Endothelial cell of umbilical vein (primary cell): Measurements from ENCODE around the gene LDLRAD2. TPM values are rescaled to one million over a fixed set of nuclear protein-coding genes. Genes with fewer than 3 reads are reported as not detected.

Experiments
- BruUV-seq: library from RNA; stranded (reverse); fragments of 400-500 nt; replicated peaks from 2 replicates; lab custom pipeline; 2021; lab: Mats Ljungman, UMichigan
- CTCF ChIA-PET: fragments of 300-600, 350-600 bp; sonication (Branson Sonifier 250); formaldehyde crosslinking; loops from one replicate; lab custom pipeline; 2021; ENCODE audit warnings: antibody characterized with exemption, inconsistent platforms; lab: Charles Lee
- POLR2A ChIA-PET: fragments of 300-600, 350-600 bp; sonication (Branson Sonifier 250); formaldehyde crosslinking; loops from one replicate; lab custom pipeline; 2021; ENCODE audit warnings: antibody characterized with exemption, inconsistent platforms; lab: Charles Lee
- DNase-seq: peaks from one replicate; pipeline ENCODE4 v3.0.0-alpha.2; 2011; ENCODE audit warnings: low read depth, low spot score
- FAIRE-seq: peaks from 2 replicates; lab custom pipeline; 2011; peaks lifted over from hg19 to GRCh38; lab: Jason Lieb, UNC
- H2AFZ ChIP-seq: 2 replicates; pipeline ENCODE4 v1.6.0; 2012; ENCODE audit warnings: low read depth, low read length, control low read depth, inconsistent platforms
- H3K27ac ChIP-seq: 2 replicates; pipeline ENCODE4 v1.5.1; 2011; ENCODE audit warnings: low read depth, mild to moderate bottlenecking, control low read depth, low read length, moderate library complexity; ENCODE audit not compliant: insufficient read depth
- H3K27me3 ChIP-seq, 2 experiments: 2 replicates each; pipeline versions ENCODE4 v1.6.0 to v1.6.1; 2011; ENCODE audit warnings: low read length in 2 of 2, mixed read lengths in 1 of 2; ENCODE audit not compliant: control insufficient read depth in 2 of 2, insufficient read depth in 2 of 2
- H3K36me3 ChIP-seq, 2 experiments: 2 replicates in 1 of 2; 3 replicates in 1 of 2; pipeline ENCODE4 v1.5.1; 2011; ENCODE audit warnings: low read length in 2 of 2, mild to moderate bottlenecking in 1 of 2, moderate library complexity in 1 of 2; ENCODE audit not compliant: control insufficient read depth in 2 of 2, insufficient read depth in 2 of 2; ENCODE audit errors: extremely low read depth in 1 of 2
- H3K4me1 ChIP-seq: 3 replicates; pipeline ENCODE4 v1.5.1; 2011; ENCODE audit warnings: mild to moderate bottlenecking, low read length; ENCODE audit not compliant: control insufficient read depth, insufficient read depth; ENCODE audit errors: extremely low read depth
- H3K4me2 ChIP-seq: 2 replicates; pipeline ENCODE4 v1.6.1; 2011; ENCODE audit warnings: low read length, control low read depth, mixed read lengths; ENCODE audit not compliant: insufficient read depth
- H3K4me3 ChIP-seq, 3 experiments: fragments of 200-600 bp in 1 of 3; sonication (generic), shearing (Covaris generic) in 1 of 3; replicated peaks in 1 of 3; 2 replicates each; pipeline ENCODE4 v1.5.1; 2011 to 2016; ENCODE audit warnings: control low read depth in 3 of 3, low read length in 3 of 3, mild to moderate bottlenecking in 2 of 3, inconsistent platforms in 1 of 3, low read depth in 1 of 3, moderate library complexity in 1 of 3; ENCODE audit not compliant: insufficient read depth in 1 of 3
- H3K79me2 ChIP-seq: 2 replicates; pipeline ENCODE4 v1.6.0; 2012; ENCODE audit warnings: low read length, inconsistent platforms; ENCODE audit not compliant: control insufficient read depth, insufficient read depth
- H3K9ac ChIP-seq: replicated peaks from 2 replicates; pipeline ENCODE3; 2011; ENCODE audit warnings: low read length, control low read depth; ENCODE audit not compliant: insufficient read depth; ENCODE audit errors: extremely low read depth
- H3K9me1 ChIP-seq: replicated peaks from 3 replicates; pipeline ENCODE4 v1.6.0; 2011; ENCODE audit warnings: mild to moderate bottlenecking, low read length; ENCODE audit not compliant: control insufficient read depth, insufficient read depth; ENCODE audit errors: extremely low read depth
- H3K9me3 ChIP-seq: replicated peaks from 2 replicates; pipeline ENCODE4 v1.5.1; 2012; ENCODE audit warnings: low read length, inconsistent platforms; ENCODE audit not compliant: control insufficient read depth, insufficient read depth
- H4K20me1 ChIP-seq: replicated peaks from 2 replicates; pipeline ENCODE3; 2011; ENCODE audit warnings: mild to moderate bottlenecking, low read length; ENCODE audit not compliant: control insufficient read depth, insufficient read depth; ENCODE audit errors: extremely low read depth
- EZH2 ChIP-seq: IDR thresholded peaks from 2 replicates; pipeline ENCODE4 v1.6.1; 2012; ENCODE audit warnings: borderline replicate concordance, low read depth, mild to moderate bottlenecking, moderate library complexity, low read length, inconsistent platforms; ENCODE audit not compliant: severe bottlenecking
- FOS ChIP-seq: IDR thresholded peaks from 2 replicates; pipeline ENCODE4 v1.6.1; 2011; ENCODE audit warnings: mild to moderate bottlenecking, low read length, moderate library complexity, borderline replicate concordance; ENCODE audit not compliant: insufficient read depth
- GATA2 ChIP-seq: IDR thresholded peaks from 2 replicates; pipeline ENCODE4 v1.7.0; 2011; ENCODE audit warnings: low read depth, mild to moderate bottlenecking, moderate library complexity, mixed read lengths, low read length; ENCODE audit not compliant: insufficient read length, insufficient read depth
- JUN ChIP-seq: IDR thresholded peaks from 2 replicates; pipeline ENCODE4 v1.6.1; 2011; ENCODE audit warnings: borderline replicate concordance, low read depth; ENCODE audit not compliant: insufficient read length, insufficient read depth
- MYC ChIP-seq: IDR thresholded peaks from one replicate; pipeline ENCODE4 v1.6.1; 2011; ENCODE audit warnings: mild to moderate bottlenecking, low read depth, low read length
- POLR2A ChIP-seq: IDR thresholded peaks from 2 replicates; pipeline ENCODE4 v1.6.1; 2012; ENCODE audit warnings: low read depth, mild to moderate bottlenecking, control low read depth, low read length
- POLR2AphosphoS5 ChIP-seq: IDR thresholded peaks from 2 replicates; pipeline ENCODE4 v1.6.1; 2012; ENCODE audit warnings: low read depth, mild to moderate bottlenecking, control low read depth, low read length, moderate library complexity; ENCODE audit not compliant: insufficient read depth
- dilution Hi-C: fragments of 300-500 bp; cut with MboI; formaldehyde crosslinking; loops from one replicate; pipeline ENCODE4 v1.15.0; 2019; ENCODE audit warnings: low sequenced_read_pairs; ENCODE audit not compliant: extremely low pct_ligation_motif_present
- intact Hi-C: fragments of 100-400 bp; cut with micrococcal nuclease; formaldehyde crosslinking; loops from one replicate; pipeline ENCODE4 v1.10.0; 2022
- polyA plus RNA-seq, 4 experiments: library from polyadenylated mRNA; depleted of rRNA in 3 of 4; stranded (reverse) in 3 of 4; unstranded in 1 of 4; fragments of >200 nt; gene quantifications; 2 replicates each; pipeline versions ENCODE4 v1.2.1 to v1.2.3, GENCODE V29; 2011 to 2012; ENCODE audit warnings: missing spikeins in 1 of 4
- total RNA-seq: library from RNA; stranded (reverse); gene quantifications from 2 replicates; pipeline ENCODE4 v1.2.3, GENCODE V29; 2021
- TF ChIP-seq, protein P1 (sequence below), 2 donors: IDR thresholded peaks; 1 replicate in 1 of 2; 2 replicates in 1 of 2; pipeline ENCODE4 v1.5.1; 2011; ENCODE audit warnings: low read length in 2 of 2, mild to moderate bottlenecking in 2 of 2, moderate library complexity in 2 of 2, control low read depth in 1 of 2, inconsistent platforms in 1 of 2, low read depth in 1 of 2; ENCODE audit not compliant: insufficient read depth in 1 of 2; ENCODE audit errors: extremely low read depth in 1 of 2
- TF ChIP-seq, protein P2 (sequence below): IDR thresholded peaks from 2 replicates; pipeline ENCODE4 v1.6.1; 2011; ENCODE audit not compliant: insufficient read depth, insufficient read length

LDLRAD2 gene
- total and polyA plus RNA-seq, 2 donors (not counting 3 experiments of a cell fraction or from before 2014, with no cell fraction given): 0.44 TPM; not detected in 1

DNA sequence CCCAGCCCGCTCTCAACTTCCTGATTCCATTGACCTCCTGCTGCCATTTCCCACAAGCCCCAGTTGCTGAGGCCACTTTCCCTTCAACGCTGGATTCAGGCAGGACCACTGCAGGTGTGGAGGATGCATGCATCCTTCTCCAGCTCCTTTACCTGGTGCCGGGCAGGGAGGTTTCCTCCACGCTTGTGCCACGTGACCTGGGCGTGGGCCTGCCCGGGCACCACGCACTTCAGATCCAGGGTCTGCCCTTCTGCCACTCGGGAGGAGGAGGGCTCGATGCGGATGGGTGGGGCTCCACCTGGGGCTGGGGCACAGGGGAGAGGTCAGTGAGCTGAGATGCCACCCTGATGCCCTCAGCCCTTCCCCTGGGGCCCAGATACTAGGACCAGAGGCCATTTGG, 31.9 kb downstream of the LDLRAD2 start:
- TF ChIP-seq, protein P1, sequence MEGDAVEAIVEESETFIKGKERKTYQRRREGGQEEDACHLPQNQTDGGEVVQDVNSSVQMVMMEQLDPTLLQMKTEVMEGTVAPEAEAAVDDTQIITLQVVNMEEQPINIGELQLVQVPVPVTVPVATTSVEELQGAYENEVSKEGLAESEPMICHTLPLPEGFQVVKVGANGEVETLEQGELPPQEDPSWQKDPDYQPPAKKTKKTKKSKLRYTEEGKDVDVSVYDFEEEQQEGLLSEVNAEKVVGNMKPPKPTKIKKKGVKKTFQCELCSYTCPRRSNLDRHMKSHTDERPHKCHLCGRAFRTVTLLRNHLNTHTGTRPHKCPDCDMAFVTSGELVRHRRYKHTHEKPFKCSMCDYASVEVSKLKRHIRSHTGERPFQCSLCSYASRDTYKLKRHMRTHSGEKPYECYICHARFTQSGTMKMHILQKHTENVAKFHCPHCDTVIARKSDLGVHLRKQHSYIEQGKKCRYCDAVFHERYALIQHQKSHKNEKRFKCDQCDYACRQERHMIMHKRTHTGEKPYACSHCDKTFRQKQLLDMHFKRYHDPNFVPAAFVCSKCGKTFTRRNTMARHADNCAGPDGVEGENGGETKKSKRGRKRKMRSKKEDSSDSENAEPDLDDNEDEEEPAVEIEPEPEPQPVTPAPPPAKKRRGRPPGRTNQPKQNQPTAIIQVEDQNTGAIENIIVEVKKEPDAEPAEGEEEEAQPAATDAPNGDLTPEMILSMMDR (IDR thresholded peaks at IDR 0.05; ENCODE audit: extremely low read depth in 1 of 2, insufficient read depth in 1 of 2, low read depth in 1 of 2, low read length in 2 of 2): no peak
- no peak for TF ChIP-seq EZH2
- TF ChIP-seq GATA2: no peak
- TF ChIP-seq JUN: no peak
- TF ChIP-seq MYC: no peak
- TF ChIP-seq POLR2A: no peak
- no peak for TF ChIP-seq POLR2AphosphoS5
- TF ChIP-seq, protein P2, sequence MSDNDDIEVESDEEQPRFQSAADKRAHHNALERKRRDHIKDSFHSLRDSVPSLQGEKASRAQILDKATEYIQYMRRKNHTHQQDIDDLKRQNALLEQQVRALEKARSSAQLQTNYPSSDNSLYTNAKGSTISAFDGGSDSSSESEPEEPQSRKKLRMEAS: no peak
- TF ChIP-seq FOS: no peak
- DNase-seq (no peak), FAIRE-seq (no peak)
- no peak overlapping the region for H3K4me3 ChIP-seq
- peaks cover 75 to 80% of the 10 kb centered on the region in 2 experiments for H3K36me3 ChIP-seq
- no peaks in the 10 kb centered on the region for H3K9me3 ChIP-seq
- H3K4me2 ChIP-seq: no peak overlapping the region
- H3K9ac ChIP-seq: no peak overlapping the region
- ChIA-PET POLR2A (no interaction called here), CTCF (no interaction called here)
- intact Hi-C loops: no loop called here
- H3K79me2 ChIP-seq: peaks cover 33% of the 10 kb centered on the region
- dilution Hi-C loops: no loop called here
- H3K27ac ChIP-seq: no peak overlapping the region
- H3K9me1 ChIP-seq: no peaks in the 10 kb centered on the region
- H3K27me3 ChIP-seq: no peaks in the 10 kb centered on the region
- H3K4me1 ChIP-seq: no peaks in the 10 kb centered on the region
- no peak overlapping the region for H2AFZ ChIP-seq
- no TSS peak for BruUV-seq
- H4K20me1 ChIP-seq: no peaks in the 10 kb centered on the region
